Thoracic aorta (tissue), 2 donors: ENCODE data around the gene C17orf107. TPM values are rescaled to one million over a fixed set of nuclear protein-coding genes. Genes with fewer than 3 reads are reported as not detected.

Experiments used
- ATAC-seq: fragments of 150-250 bp; one replicate; pipeline ENCODE4 v1.8.0; 2017; ENCODE audit warnings: low read depth; ENCODE audit not compliant: insufficient number of reproducible peaks, low FRiP score
- DNase-seq: peaks from one replicate; pipeline ENCODE4 v3.0.0-alpha.2; 2020; ENCODE audit warnings: low spot score
- H3K27ac ChIP-seq, 2 donors: fragments of 200-600 bp; sonication (generic); 1 replicate in 1 of 2; 2 replicates in 1 of 2; pipeline ENCODE4 v1.5.1; 2016; ENCODE audit warnings: mild to moderate bottlenecking in 2 of 2, moderate library complexity in 2 of 2
- H3K27me3 ChIP-seq: fragments of 200-600 bp; sonication (generic); replicated peaks from 2 replicates; pipeline ENCODE4 v1.6.0; 2016; ENCODE audit warnings: mild to moderate bottlenecking; ENCODE audit not compliant: insufficient read depth
- H3K36me3 ChIP-seq: fragments of 200-600 bp; sonication (generic); one replicate; pipeline ENCODE4 v1.5.1; 2016
- H3K4me1 ChIP-seq, 2 donors: fragments of 200-600 bp; sonication (generic); 1 replicate in 1 of 2; 2 replicates in 1 of 2; pipeline versions ENCODE4 v1.5.1 to v1.6.0; 2016; ENCODE audit warnings: low read depth in 2 of 2, mild to moderate bottlenecking in 1 of 2; ENCODE audit not compliant: control insufficient read depth in 1 of 2
- H3K4me3 ChIP-seq: fragments of 200-600 bp; sonication (generic); 2 replicates; pipeline ENCODE4 v1.5.1; 2016; ENCODE audit warnings: mild to moderate bottlenecking
- H3K9me3 ChIP-seq: fragments of 200-600 bp; sonication (generic); 2 replicates; pipeline ENCODE4 v1.5.1; 2016
- CTCF ChIP-seq: fragments of 200-600 bp; sonication (generic); IDR thresholded peaks from one replicate; pipeline ENCODE4 v1.5.1; 2019; ENCODE audit warnings: antibody characterized with exemption
- total RNA-seq, 2 donors: library from RNA; depleted of rRNA; stranded (reverse); fragments of >200 nt; gene quantifications; one replicate each; pipeline versions ENCODE4 v1.1.0 to v1.2.3, GENCODE V29; 2016

Gene C17orf107
- total RNA-seq, 2 donors from 2014 or later, result 1.9 to 5.6 TPM

GRCh38 chr17:4931963-4932362 lies 32.6 kb downstream of the C17orf107 start, which contains the start of gene GP1BA:
Gene GP1BA (plus strand): TSS chr17:4932277. CDS start chr17:4932605, 328 bp downstream.
- DNase-seq (no peak), ATAC-seq (no peak)
- no peaks in the 10 kb centered on the region for H3K27me3 ChIP-seq
- no peaks in the 10 kb centered on the region for H3K9me3 ChIP-seq
- peaks cover 7% of the 10 kb centered on the region for H3K36me3 ChIP-seq
- H3K4me1 ChIP-seq, result peaks cover 0 to 9% of the 10 kb centered on the region in 2 donors
- no peak for TF ChIP-seq CTCF
- H3K4me3 ChIP-seq, result no peak within 1 kb of the TSS
- no peak within 1 kb of the TSS for H3K27ac ChIP-seq

GRCh38 chr17:4932756-4933155 lies 33.4 kb downstream of the C17orf107 start:
- Histone ChIP-seq H3K9me3 (no peaks in the 10 kb centered on the region), H3K27ac (no peak overlapping the region), H3K27me3 (no peaks in the 10 kb centered on the region), H3K4me1 (peaks cover 0 to 9% of the 10 kb centered on the region in 2 donors), H3K36me3 (peaks cover 15% of the 10 kb centered on the region), H3K4me3 (no peak overlapping the region)
- ATAC-seq, result no peak
- TF ChIP-seq CTCF, result no peak
- DNase-seq, result no peak

GRCh38 chr17:4933646-4934045 lies 34.3 kb downstream of the C17orf107 start:
- ATAC-seq (no peak), DNase-seq (no peak)
- no peak for TF ChIP-seq CTCF
- Histone ChIP-seq H3K27ac (no peak overlapping the region), H3K4me1 (peaks cover 4 to 15% of the 10 kb centered on the region in 2 donors), H3K4me3 (no peak overlapping the region), H3K9me3 (no peaks in the 10 kb centered on the region), H3K27me3 (no peaks in the 10 kb centered on the region), H3K36me3 (peaks cover 19% of the 10 kb centered on the region)

- DNase-seq, result no peak
- no peak for ATAC-seq
Observed at GRCh38 chr17:4934173-4934979, 35.0 kb downstream of the C17orf107 start.

More at GRCh38 chr17:4934173-4934979, 35.0 kb downstream of the C17orf107 start:
- TF ChIP-seq CTCF, result no peak
- no peaks in the 10 kb centered on the region for H3K9me3 ChIP-seq
- no peak overlapping the region for H3K27ac ChIP-seq
- H3K27me3 ChIP-seq, result no peaks in the 10 kb centered on the region
- peaks cover 19% of the 10 kb centered on the region for H3K36me3 ChIP-seq
- H3K4me3 ChIP-seq, result no peak overlapping the region
- peaks cover 9 to 22% of the 10 kb centered on the region in 2 donors for H3K4me1 ChIP-seq
